Neural progenitor cell (in vitro differentiated cells): ENCODE results near the gene COL25A1. TPM values are rescaled to one million over a fixed set of nuclear protein-coding genes. Genes with fewer than 3 reads are reported as not detected.

Source experiments
- DNase-seq: peaks from one replicate; pipeline ENCODE4 v3.0.0-alpha.2; 2016; ENCODE audit warnings: low spot score
- H2AFZ ChIP-seq: fragments of 200-600 bp; sonication (generic); replicated peaks from 2 replicates; pipeline ENCODE4 v1.6.1; 2016; ENCODE audit warnings: antibody characterized with exemption
- H3F3A ChIP-seq: fragments of 200-600 bp; sonication (generic); 2 replicates; pipeline ENCODE4 v1.6.1; 2016; ENCODE audit warnings: antibody characterized with exemption, low read depth
- H3K27ac ChIP-seq: fragments of 200-600 bp; sonication (generic); 2 replicates; pipeline ENCODE4 v1.5.1; 2016; ENCODE audit warnings: mild to moderate bottlenecking
- H3K27me3 ChIP-seq: fragments of 200-600 bp; sonication (generic); 2 replicates; pipeline ENCODE4 v1.6.1; 2016; ENCODE audit warnings: mild to moderate bottlenecking, moderate library complexity
- H3K36me3 ChIP-seq: fragments of 200-600 bp; sonication (generic); 2 replicates; pipeline ENCODE4 v1.5.1; 2016
- H3K4me1 ChIP-seq: fragments of 200-600 bp; sonication (generic); 2 replicates; pipeline ENCODE4 v1.6.1; 2016; ENCODE audit warnings: mixed run types
- H3K4me2 ChIP-seq: fragments of 200-600 bp; sonication (generic); 2 replicates; pipeline ENCODE4 v1.6.1; 2016
- H3K4me3 ChIP-seq: fragments of 200-600 bp; sonication (generic); 2 replicates; pipeline ENCODE4 v1.5.1; 2016
- H3K79me2 ChIP-seq: fragments of 200-600 bp; sonication (generic); 2 replicates; pipeline ENCODE4 v1.6.1; 2016; ENCODE audit warnings: low read depth
- H3K9ac ChIP-seq: fragments of 200-600 bp; sonication (generic); 2 replicates; pipeline ENCODE4 v1.6.1; 2016
- H3K9me3 ChIP-seq: fragments of 200-600 bp; sonication (generic); 2 replicates; pipeline ENCODE4 v1.5.1; 2016; ENCODE audit warnings: low read depth
- H4K20me1 ChIP-seq: fragments of 200-600 bp; sonication (generic); 2 replicates; pipeline ENCODE4 v1.6.1; 2016; ENCODE audit warnings: low read depth
- H3K27ac Mint-ChIP-seq: 3 replicates; pipeline ENCODE4 v1.8.0; 2021; ENCODE audit warnings: mixed read lengths
- H3K27me3 Mint-ChIP-seq: 2 replicates; pipeline ENCODE4 v1.8.0; 2022; ENCODE audit warnings: low read depth, mild to moderate bottlenecking, inconsistent platforms, moderate library complexity, mixed read lengths; ENCODE audit not compliant: insufficient read depth
- H3K36me3 Mint-ChIP-seq: 3 replicates; pipeline ENCODE4 v1.8.0; 2021; ENCODE audit warnings: mixed read lengths
- H3K4me1 Mint-ChIP-seq: 3 replicates; pipeline ENCODE4 v1.8.0; 2021; ENCODE audit warnings: mixed read lengths
- H3K4me3 Mint-ChIP-seq: 3 replicates; pipeline ENCODE4 v1.8.0; 2021; ENCODE audit warnings: mild to moderate bottlenecking, moderate library complexity, mixed read lengths
- H3K9me3 Mint-ChIP-seq: 3 replicates; pipeline ENCODE4 v1.8.0; 2020; ENCODE audit warnings: mixed read lengths
- CTCF ChIP-seq: fragments of 200-600 bp; sonication (generic); IDR thresholded peaks from 2 replicates; pipeline ENCODE4 v1.5.1; 2017; ENCODE audit warnings: antibody characterized with exemption, mild to moderate bottlenecking
- EZH2 ChIP-seq: fragments of 200-600 bp; sonication (generic); IDR thresholded peaks from 2 replicates; pipeline ENCODE4 v1.6.1; 2017; ENCODE audit warnings: antibody characterized with exemption, mild to moderate bottlenecking, moderate library complexity
- EZH2phosphoT487 ChIP-seq: fragments of 200-600 bp; sonication (generic); IDR thresholded peaks from 2 replicates; pipeline ENCODE4 v1.6.1; 2017; ENCODE audit warnings: antibody characterized with exemption
- total RNA-seq: library from RNA; depleted of rRNA; stranded (reverse); fragments of >200 nt; gene quantifications from 2 replicates; pipeline ENCODE4 v1.2.3, GENCODE V29; 2015; ENCODE audit warnings: low replicate concordance

COL25A1 gene
- total RNA-seq, 1 donor from 2014 or later = 1.3 TPM

- H3K27ac ChIP-seq = no peak overlapping the region
- no peaks in the 10 kb centered on the region for H4K20me1 ChIP-seq
- H3F3A ChIP-seq = no peaks in the 10 kb centered on the region
- no peaks in the 10 kb centered on the region for H3K27me3 Mint-ChIP-seq
- H3K27me3 ChIP-seq = no peaks in the 10 kb centered on the region
- no peaks in the 10 kb centered on the region for H3K79me2 ChIP-seq
- no peak for DNase-seq
- no peaks in the 10 kb centered on the region for H3K36me3 Mint-ChIP-seq
- no peak overlapping the region for H3K4me3 ChIP-seq
- H3K4me1 Mint-ChIP-seq = no peaks in the 10 kb centered on the region
- no peaks in the 10 kb centered on the region for H3K4me1 ChIP-seq
- no peak overlapping the region for H3K27ac Mint-ChIP-seq
- H3K4me2 ChIP-seq = no peak overlapping the region
- H2AFZ ChIP-seq = peak overlapping the region; percentile 71
- no peaks in the 10 kb centered on the region for H3K9me3 Mint-ChIP-seq
- H3K9ac ChIP-seq = no peak overlapping the region
- no peak overlapping the region for H3K4me3 Mint-ChIP-seq
- no peaks in the 10 kb centered on the region for H3K9me3 ChIP-seq
- H3K36me3 ChIP-seq = no peaks in the 10 kb centered on the region
- TF ChIP-seq CTCF (no peak), EZH2 (no peak), EZH2phosphoT487 (no peak)
These were observed 174.6 kb downstream of the COL25A1 start for GRCh38 chr4:109127866-109128265.

- Mint-ChIP-seq H3K9me3 (no peaks in the 10 kb centered on the region), H3K36me3 (no peaks in the 10 kb centered on the region), H3K4me3 (no peak overlapping the region), H3K27ac (no peak overlapping the region), H3K27me3 (no peaks in the 10 kb centered on the region), H3K4me1 (no peaks in the 10 kb centered on the region)
- Histone ChIP-seq H3K79me2 (no peaks in the 10 kb centered on the region), H3K4me3 (no peak overlapping the region), H3K9me3 (no peaks in the 10 kb centered on the region), H3K36me3 (no peaks in the 10 kb centered on the region), H4K20me1 (no peaks in the 10 kb centered on the region), H3F3A (no peaks in the 10 kb centered on the region), H3K9ac (no peak overlapping the region), H3K27ac (no peak overlapping the region), H2AFZ (no peak overlapping the region), H3K27me3 (no peaks in the 10 kb centered on the region), H3K4me1 (no peaks in the 10 kb centered on the region), H3K4me2 (no peak overlapping the region)
- DNase-seq = no peak
- TF ChIP-seq EZH2 (no peak), EZH2phosphoT487 (no peak), CTCF (no peak)
These were observed 175.6 kb downstream of the COL25A1 start for GRCh38 chr4:109126856-109127255.

- no peaks in the 10 kb centered on the region for H3K36me3 Mint-ChIP-seq
- Histone ChIP-seq H3K27me3 (no peaks in the 10 kb centered on the region), H3K9ac (no peak overlapping the region), H4K20me1 (no peaks in the 10 kb centered on the region), H3F3A (no peaks in the 10 kb centered on the region), H3K4me3 (no peak overlapping the region), H3K27ac (no peak overlapping the region), H3K4me1 (no peaks in the 10 kb centered on the region), H3K36me3 (no peaks in the 10 kb centered on the region), H2AFZ (peak overlapping the region; percentile 61), H3K79me2 (no peaks in the 10 kb centered on the region), H3K9me3 (no peaks in the 10 kb centered on the region), H3K4me2 (no peak overlapping the region)
- H3K9me3 Mint-ChIP-seq = no peaks in the 10 kb centered on the region
- DNase-seq = no peak
- no peak overlapping the region for H3K4me3 Mint-ChIP-seq
- no peak overlapping the region for H3K27ac Mint-ChIP-seq
- no peaks in the 10 kb centered on the region for H3K27me3 Mint-ChIP-seq
- H3K4me1 Mint-ChIP-seq = no peaks in the 10 kb centered on the region
- no peak for TF ChIP-seq EZH2phosphoT487
- no peak for TF ChIP-seq EZH2
- TF ChIP-seq CTCF = no peak
These were observed 177.4 kb downstream of the COL25A1 start for GRCh38 chr4:109125084-109125483.
